Measurements from ENCODE around the gene BRICD5.

GRCh38 chr16:2186505-2186904 lies 24.2 kb downstream of the BRICD5 start:
- TF ChIP-seq CTCF (IDR thresholded peaks at IDR 0.05) = no peak
- no peak for TF ChIP-seq POLR2A (IDR thresholded peaks at IDR 0.05)

All from sigmoid colon (tissue), 3 donors.